GM12875 (cell line): ENCODE data around the gene ZNF785.
A peak's percentile ranks its signal among the peaks of the same experiment; 100 is the strongest.

Source experiments
- H3K4me3 ChIP-seq: one replicate; pipeline ENCODE4 v1.5.1; 2011; ENCODE audit warnings: low read depth, low read length, control low read depth
- CTCF ChIP-seq: IDR thresholded peaks from 2 replicates; pipeline ENCODE4 v1.5.1; 2011; ENCODE audit warnings: low read depth, mild to moderate bottlenecking, control low read depth, inconsistent platforms, low read length, moderate library complexity, borderline replicate concordance; ENCODE audit not compliant: insufficient read depth

Gene ZNF785

GRCh38 chr16:30561089-30561816, 24.2 kb downstream of the ZNF785 start:
- no peak for TF ChIP-seq CTCF
- H3K4me3 ChIP-seq, result peak overlapping the region; percentile 52

GRCh38 chr16:30559690-30560089, 25.8 kb downstream of the ZNF785 start:
- no peak for TF ChIP-seq CTCF
- no peak overlapping the region for H3K4me3 ChIP-seq

GRCh38 chr16:30558789-30559377, 26.6 kb downstream of the ZNF785 start:
- no peak overlapping the region for H3K4me3 ChIP-seq
- no peak for TF ChIP-seq CTCF

GRCh38 chr16:30557957-30558788, 27.3 kb downstream of the ZNF785 start, which contains the start of gene ZNF764:
ZNF764 (minus strand) TSS chr16:30558374; CDS start chr16:30558182, 192 bp downstream.
- peak within 1 kb of the TSS; percentile 88 for H3K4me3 ChIP-seq
- 0 out of 2 replicates have a peak, but pooled peaks have one; percentile 29 for TF ChIP-seq CTCF

GRCh38 chr16:30557707-30557956, 27.9 kb downstream of the ZNF785 start:
- peak overlapping the region; percentile 88 for H3K4me3 ChIP-seq
- TF ChIP-seq CTCF, result no peak; the same call in 1 of the 2 replicates

- no peak overlapping the region for H3K4me3 ChIP-seq
These were observed 29.4 kb downstream of the ZNF785 start for GRCh38 chr16:30556125-30556473.

More at GRCh38 chr16:30556125-30556473, 29.4 kb downstream of the ZNF785 start:
- TF ChIP-seq CTCF, result no peak
